Right lobe of liver (tissue), 6 donors: Measurements from ENCODE around the gene KCNT1. TPM values are rescaled to one million over a fixed set of nuclear protein-coding genes. Genes with fewer than 3 reads are reported as not detected.

ENCODE experiments used
- ATAC-seq, 4 donors: fragments of 200-7000 bp; cut with Tn5 transposase; one replicate each; pipeline ENCODE4 v1.9.1; 2020; ENCODE audit warnings: mild to moderate bottlenecking in 4 of 4, moderate library complexity in 4 of 4
- DNase-seq, 3 donors: peaks; one replicate each; pipeline ENCODE4 v3.0.0-alpha.2; 2020
- H3K27ac ChIP-seq, 3 donors: fragments of 200-600 bp; one replicate each; pipeline ENCODE4 v1.8.0; 2022
- H3K27me3 ChIP-seq, 2 donors: fragments of 200-600 bp; one replicate each; pipeline ENCODE4 v1.8.0; 2022
- H3K36me3 ChIP-seq, 4 donors: fragments of 200-600 bp; sonication (generic) in 1 of 4; one replicate each; pipeline versions ENCODE4 v1.5.1 to v1.8.0; 2017 to 2022; ENCODE audit warnings: control low read depth in 1 of 4
- H3K4me1 ChIP-seq, 4 donors: fragments of 200-600 bp; sonication (generic) in 1 of 4; one replicate each; pipeline versions ENCODE4 v1.5.1 to v1.8.0; 2017 to 2022; ENCODE audit warnings: control low read depth in 1 of 4
- H3K4me3 ChIP-seq, 3 donors: fragments of 200-600 bp; one replicate each; pipeline ENCODE4 v1.8.0; 2022
- H3K9me3 ChIP-seq, 4 donors: fragments of 200-600 bp; sonication (generic) in 1 of 4; one replicate each; pipeline versions ENCODE4 v1.5.1 to v1.8.0; 2017 to 2022; ENCODE audit warnings: control low read depth in 1 of 4
- POLR2A ChIP-seq: fragments of 450-650 bp; IDR thresholded peaks from one replicate; pipeline ENCODE4 v1.6.1; 2017; ENCODE audit warnings: antibody characterized with exemption, mild to moderate bottlenecking
- WGBS: methylation state at CpG from one replicate; pipeline ENCODE4 v1.1.6; 2018; ENCODE audit warnings: low coverage, low lambda C conversion rate; ENCODE audit not compliant: insufficient coverage; ENCODE audit errors: missing lambda C conversion rate; 5-methylcytosine and 5-hydroxymethylcytosine counted together
- intact Hi-C, 2 donors: fragments of 100-400 bp; cut with DNase I; formaldehyde crosslinking; loops; one replicate each; pipeline versions ENCODE4 v1.11.2 to v1.14.1; 2022
- total RNA-seq, 6 experiments: library from RNA; depleted of rRNA in 2 of 6; stranded (reverse); fragments of >200 nt in 2 of 6; fragmentation: NEBNext Ultra II Directional in 3 of 6; extraction: Animal tissue kit (Norgen Biotek cat#: 25700) in 3 of 6; gene quantifications; one replicate each; pipeline versions ENCODE4 v1.1.0 to v1.2.4, GENCODE V29; 2016 to 2023
- TF ChIP-seq, protein P1 (sequence below), 4 donors: fragments of 200-600 bp in 3 of 4; fragments of 450-650 bp in 1 of 4; IDR thresholded peaks; one replicate each; pipeline versions ENCODE4 v1.5.1 to v1.8.0; 2016 to 2022; ENCODE audit warnings: antibody characterized with exemption in 4 of 4, mild to moderate bottlenecking in 2 of 4
- donor health status: DM: no; HTN: yes; CAD: no.
- donor health status: DM: no; HTN: no; CAD: no.
- donor health status: DM: no; HTN: no; CAD: no.
- donor health status: DM: no; HTN: yes; CAD: no.
- donor health status: DM: no; HTN: yes; CAD: no.

KCNT1 gene
- total RNA-seq, 6 experiments from 2014 or later, result not detected

DNA sequence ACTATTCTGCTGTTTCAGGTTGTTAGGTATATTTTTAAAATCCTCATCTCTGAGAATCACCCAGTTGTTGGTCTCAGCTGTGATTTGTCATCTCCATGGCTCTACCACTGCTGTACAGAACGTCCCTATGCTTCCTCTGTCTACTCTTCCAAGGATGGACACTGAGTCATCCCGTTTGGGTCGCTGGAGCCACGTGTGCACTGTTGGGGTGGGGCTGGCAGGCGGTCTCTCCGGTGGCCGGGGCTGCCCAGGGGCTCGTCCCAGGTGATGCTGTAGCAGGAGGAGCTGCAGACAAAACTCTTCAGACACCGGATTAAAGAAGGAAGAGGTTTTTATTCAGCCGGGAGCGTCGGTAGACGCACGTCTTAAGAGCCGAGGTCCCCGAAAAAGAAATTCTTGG lies 21.9 kb upstream of the KCNT1 start:
- no peaks in the 10 kb centered on the region for H3K36me3 ChIP-seq
- no peak for DNase-seq
- TF ChIP-seq, protein P1, sequence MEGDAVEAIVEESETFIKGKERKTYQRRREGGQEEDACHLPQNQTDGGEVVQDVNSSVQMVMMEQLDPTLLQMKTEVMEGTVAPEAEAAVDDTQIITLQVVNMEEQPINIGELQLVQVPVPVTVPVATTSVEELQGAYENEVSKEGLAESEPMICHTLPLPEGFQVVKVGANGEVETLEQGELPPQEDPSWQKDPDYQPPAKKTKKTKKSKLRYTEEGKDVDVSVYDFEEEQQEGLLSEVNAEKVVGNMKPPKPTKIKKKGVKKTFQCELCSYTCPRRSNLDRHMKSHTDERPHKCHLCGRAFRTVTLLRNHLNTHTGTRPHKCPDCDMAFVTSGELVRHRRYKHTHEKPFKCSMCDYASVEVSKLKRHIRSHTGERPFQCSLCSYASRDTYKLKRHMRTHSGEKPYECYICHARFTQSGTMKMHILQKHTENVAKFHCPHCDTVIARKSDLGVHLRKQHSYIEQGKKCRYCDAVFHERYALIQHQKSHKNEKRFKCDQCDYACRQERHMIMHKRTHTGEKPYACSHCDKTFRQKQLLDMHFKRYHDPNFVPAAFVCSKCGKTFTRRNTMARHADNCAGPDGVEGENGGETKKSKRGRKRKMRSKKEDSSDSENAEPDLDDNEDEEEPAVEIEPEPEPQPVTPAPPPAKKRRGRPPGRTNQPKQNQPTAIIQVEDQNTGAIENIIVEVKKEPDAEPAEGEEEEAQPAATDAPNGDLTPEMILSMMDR (IDR thresholded peaks at IDR 0.05), result no peak
- no peak for TF ChIP-seq POLR2A
- 50% methylated on average over 11 of the region's 16 CpGs for WGBS
- no peaks in the 10 kb centered on the region for H3K27me3 ChIP-seq
- H3K9me3 ChIP-seq, result no peaks in the 10 kb centered on the region
- H3K4me3 ChIP-seq, result no peak overlapping the region
- no peak overlapping the region for H3K27ac ChIP-seq
- no peaks in the 10 kb centered on the region for H3K4me1 ChIP-seq
- ATAC-seq, result no peak
- intact Hi-C loops, result no loop called here

DNA sequence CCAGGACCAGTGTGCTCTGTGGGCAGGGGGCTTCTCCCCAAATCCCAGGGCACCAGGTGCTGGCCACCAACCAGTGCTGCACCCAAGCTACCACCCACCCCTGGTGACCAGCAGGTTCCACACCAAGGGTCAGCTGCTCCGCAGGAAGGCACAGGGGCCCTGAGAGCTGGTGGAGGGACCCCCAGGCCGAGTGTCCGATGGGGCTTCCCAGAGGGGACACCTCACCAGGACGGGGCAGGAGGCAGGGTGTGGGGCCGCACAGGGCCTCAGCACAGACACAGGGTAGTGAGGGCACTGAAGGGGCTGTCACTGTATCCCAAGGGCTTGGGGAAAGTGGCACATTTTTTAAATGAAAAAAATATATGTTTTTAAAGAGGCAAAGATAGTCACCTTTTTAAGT lies 20.8 kb upstream of the KCNT1 start:
- WGBS, result 50% methylated on average over 1 of the region's 5 CpGs
- no peak for ATAC-seq
- intact Hi-C loops, result no loop called here
- TF ChIP-seq, protein P1 (IDR thresholded peaks at IDR 0.05), result no peak
- no peak for TF ChIP-seq POLR2A
- no peak for DNase-seq
- Histone ChIP-seq H3K36me3 (no peaks in the 10 kb centered on the region), H3K9me3 (no peaks in the 10 kb centered on the region), H3K27me3 (no peaks in the 10 kb centered on the region), H3K4me1 (no peaks in the 10 kb centered on the region), H3K4me3 (no peak overlapping the region), H3K27ac (no peak overlapping the region)

DNA sequence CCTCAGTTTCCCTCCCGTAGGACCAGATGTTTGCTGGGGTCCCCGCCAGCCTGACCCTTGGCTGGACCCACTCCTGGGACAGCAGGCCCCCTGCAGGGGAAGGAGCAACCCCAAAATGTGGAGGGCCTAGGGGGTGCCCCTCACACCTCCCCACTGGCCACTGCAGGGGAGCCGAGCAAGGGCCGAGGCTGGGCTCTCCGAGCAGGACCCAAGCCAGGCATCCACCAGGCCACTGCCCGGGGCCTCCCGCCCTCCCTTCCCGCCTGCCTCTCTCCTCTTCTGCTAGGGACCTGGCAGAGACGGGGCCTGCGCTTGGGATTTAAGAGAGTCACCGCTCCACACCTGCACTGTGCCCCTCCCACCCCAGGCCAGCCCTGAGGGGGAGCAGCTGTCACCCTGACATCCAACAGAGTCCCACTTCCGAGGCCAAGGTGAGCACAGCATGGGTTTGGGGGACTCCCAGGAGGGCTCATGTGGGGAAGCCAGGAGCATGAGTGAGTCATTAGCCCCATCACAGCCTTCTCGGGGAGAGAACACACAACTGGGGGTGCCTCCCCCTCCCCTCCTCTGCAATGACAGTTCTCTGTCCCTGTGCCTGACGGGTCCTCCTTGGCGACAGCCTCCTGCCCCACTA lies 18.5 kb upstream of the KCNT1 start:
- H3K36me3 ChIP-seq, result no peaks in the 10 kb centered on the region
- H3K4me3 ChIP-seq, result no peak overlapping the region
- ATAC-seq, result no peak
- no peaks in the 10 kb centered on the region for H3K9me3 ChIP-seq
- no peaks in the 10 kb centered on the region for H3K4me1 ChIP-seq
- H3K27ac ChIP-seq, result no peak overlapping the region
- TF ChIP-seq POLR2A, result no peak
- TF ChIP-seq, protein P1 (IDR thresholded peaks at IDR 0.05), result no peak
- no peaks in the 10 kb centered on the region for H3K27me3 ChIP-seq
- intact Hi-C loops, result no loop called here
- WGBS, result 42% methylated on average over 3 of the region's 15 CpGs
- DNase-seq, result no peak

DNA sequence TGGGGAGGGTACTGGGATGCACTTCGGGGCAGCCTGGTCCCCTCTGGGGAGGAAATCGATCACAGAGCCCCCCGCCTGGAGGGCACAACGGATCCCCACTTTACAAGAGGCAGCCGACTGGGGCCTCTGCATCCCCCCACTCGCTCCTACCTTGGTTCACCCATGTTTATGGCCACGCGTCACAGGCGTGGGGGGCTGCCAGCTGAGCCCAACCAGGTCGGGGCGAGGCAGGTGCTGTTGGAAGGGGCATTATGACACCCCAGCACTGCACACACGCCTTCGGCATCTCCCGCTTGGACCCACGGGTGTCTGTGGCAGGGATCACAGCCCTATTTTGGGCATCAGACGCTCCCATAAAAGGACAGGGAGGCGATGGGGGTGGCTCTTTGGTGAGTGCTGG lies 17.3 kb upstream of the KCNT1 start:
- no peaks in the 10 kb centered on the region for H3K27me3 ChIP-seq

More for the DNA sequence above, 17.3 kb upstream of the KCNT1 start:
- Histone ChIP-seq H3K36me3 (no peaks in the 10 kb centered on the region), H3K9me3 (no peaks in the 10 kb centered on the region), H3K4me3 (no peak overlapping the region), H3K27ac (no peak overlapping the region), H3K4me1 (no peaks in the 10 kb centered on the region)
- no CpG with 5 or more reads among the region's 17 CpGs for WGBS
- no peak for DNase-seq
- no peak for ATAC-seq
- no peak for TF ChIP-seq POLR2A
- TF ChIP-seq, protein P1 (IDR thresholded peaks at IDR 0.05), result no peak
- intact Hi-C loops, result no loop called here
